Left cardiac atrium (tissue), 4 donors: ENCODE data around the gene KCNQ1OT1. TPM values are rescaled to one million over a fixed set of nuclear protein-coding genes. Genes with fewer than 3 reads are reported as not detected.

Experiments
- ATAC-seq, 2 donors: fragments of 200-7000 bp; cut with Tn5 transposase; one replicate each; pipeline ENCODE4 v1.9.1; 2020; ENCODE audit warnings: mild to moderate bottlenecking in 2 of 2, moderate library complexity in 2 of 2
- DNase-seq: peaks from one replicate; pipeline ENCODE4 v3.0.0-alpha.2; 2020
- intact Hi-C, 2 donors: fragments of 100-400 bp; cut with DNase I; formaldehyde crosslinking; loops; one replicate each; pipeline versions ENCODE4 v1.14.1 to v1.15.1; 2022 to 2023
- total RNA-seq, 2 donors: library from RNA; stranded (reverse); fragmentation: NEBNext Ultra II Directional; extraction: Animal tissue kit (Norgen Biotek cat#: 25700); gene quantifications; one replicate each; pipeline ENCODE4 v1.2.1, GENCODE V29; 2021
- donor health status: DM: no; HTN: yes; CAD: no.
- donor health status: DM: no; HTN: yes; CAD: no; lungs with severe emphysema.
- donor health status: DM: yes; HTN: yes; CAD: no.
- donor health status: Dilated cardiomyopathy.

Gene KCNQ1OT1
- total RNA-seq, 2 donors from 2014 or later, result 0.59 to 0.81 TPM

DNA sequence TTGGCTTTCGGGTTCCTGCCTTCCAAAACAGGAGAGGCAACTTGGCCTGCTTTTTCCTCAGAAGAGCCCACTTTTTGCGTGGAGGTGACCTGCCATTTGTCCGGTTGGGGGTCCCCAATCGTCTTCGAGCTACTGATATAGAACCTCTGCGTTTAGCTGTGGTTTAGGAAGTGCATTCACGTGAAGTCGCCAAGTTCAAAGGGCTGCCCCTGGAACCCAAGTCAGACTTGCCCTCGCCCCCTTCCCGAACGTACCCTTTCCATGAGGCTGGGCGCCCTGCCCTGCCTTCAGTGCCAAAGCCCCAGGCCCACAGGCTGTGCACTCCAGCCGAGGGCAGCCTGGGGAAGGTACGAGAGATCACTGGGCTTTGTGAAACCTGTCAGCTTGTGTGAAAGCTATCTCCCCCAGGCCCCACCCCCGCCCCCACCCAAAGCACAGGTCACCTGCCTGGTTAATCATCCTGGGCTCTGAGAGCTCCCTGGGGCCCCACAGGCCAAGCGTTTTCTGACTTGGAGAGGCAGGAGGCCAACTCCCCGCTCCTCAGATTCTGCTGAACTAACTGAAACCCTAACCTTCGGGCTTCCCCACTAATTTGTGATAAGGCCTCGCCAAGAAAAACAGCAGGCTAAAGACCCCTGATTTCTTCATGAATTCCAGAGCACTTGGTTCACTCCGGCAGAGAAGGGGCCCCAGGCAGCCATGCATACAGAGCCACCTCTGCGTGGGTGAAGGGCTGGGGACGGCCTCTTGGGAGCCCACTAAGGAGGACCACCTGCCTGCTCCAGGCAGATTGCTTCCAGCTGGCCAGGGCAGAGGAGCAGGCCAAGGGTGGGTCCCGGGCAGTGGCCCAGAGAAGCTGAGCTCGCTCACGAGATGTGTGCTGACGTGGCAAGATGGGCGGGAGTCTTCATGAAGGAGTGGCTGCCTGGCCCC is 25.8 kb upstream of the KCNQ1OT1 start:
- DNase-seq (peak; percentile 68), ATAC-seq (peak; percentile 41 to 77)
- intact Hi-C loops, result no loop called here

GRCh38 chr11:2724653-2725367 is 25.0 kb upstream of the KCNQ1OT1 start:
- DNase-seq (peak; percentile 54), ATAC-seq (peak; percentile 67 to 71)
- intact Hi-C loops, result no loop called here

- DNase-seq (no peak), ATAC-seq (no peak)
- intact Hi-C loops, result no loop called here
These were observed 24.3 kb upstream of the KCNQ1OT1 start for GRCh38 chr11:2724104-2724503.

- no peak for ATAC-seq
- no peak for DNase-seq
- intact Hi-C loops, result no loop called here
These were observed 23.2 kb upstream of the KCNQ1OT1 start for GRCh38 chr11:2722955-2723354.

- ATAC-seq (no peak), DNase-seq (no peak)
- intact Hi-C loops, result no loop called here
These were observed 21.6 kb upstream of the KCNQ1OT1 start for GRCh38 chr11:2721210-2721916.

GRCh38 chr11:2719831-2720590 is 20.2 kb upstream of the KCNQ1OT1 start:
- ATAC-seq (no peak), DNase-seq (no peak)
- intact Hi-C loops, result no loop called here

DNA sequence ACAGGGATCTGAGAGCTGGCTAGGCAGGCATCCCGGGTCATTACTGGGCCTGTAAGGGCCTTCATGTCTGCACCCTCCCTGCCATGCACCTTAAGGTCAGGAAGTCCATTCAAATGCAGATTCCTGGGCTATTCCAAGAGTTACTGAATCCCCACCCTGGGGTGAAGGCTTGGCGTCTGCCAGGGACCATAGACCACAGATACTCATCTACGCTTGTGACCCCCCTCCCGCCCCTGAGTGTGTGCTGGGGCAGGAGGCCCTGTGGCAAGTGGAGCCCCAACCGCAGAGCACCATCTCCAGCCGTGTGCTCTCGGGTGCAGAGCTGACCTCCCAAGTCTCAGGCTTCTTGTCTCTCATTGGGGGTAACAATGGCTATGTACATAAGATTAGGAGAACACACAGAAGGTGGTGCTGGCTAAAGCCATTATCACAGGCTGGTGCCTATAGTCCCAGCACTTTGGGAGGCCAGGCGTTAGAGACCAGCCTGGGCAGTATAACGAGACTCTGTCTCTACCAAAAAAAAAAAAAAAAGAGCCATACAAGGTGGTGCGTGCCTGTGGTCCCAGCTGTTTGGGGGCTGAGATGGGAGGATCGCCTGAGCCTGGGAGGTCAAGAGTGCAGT is 19.1 kb upstream of the KCNQ1OT1 start:
- intact Hi-C loops, result no loop called here
- ATAC-seq (no peak), DNase-seq (no peak)

GRCh38 chr11:2717561-2718325 is 17.9 kb upstream of the KCNQ1OT1 start:
- intact Hi-C loops, result no loop called here
- ATAC-seq, result no peak

GRCh38 chr11:2716376-2717095 is 16.7 kb upstream of the KCNQ1OT1 start:
- intact Hi-C loops, result no loop called here
- peak; percentile 34 to 73 for ATAC-seq
- DNase-seq, result no peak

More at GRCh38 chr11:2717561-2718325, 17.9 kb upstream of the KCNQ1OT1 start:
- DNase-seq, result no peak

GRCh38 chr11:2715716-2716350 is 16.0 kb upstream of the KCNQ1OT1 start:
- DNase-seq (no peak), ATAC-seq (no peak)
- intact Hi-C loops, result no loop called here

DNA sequence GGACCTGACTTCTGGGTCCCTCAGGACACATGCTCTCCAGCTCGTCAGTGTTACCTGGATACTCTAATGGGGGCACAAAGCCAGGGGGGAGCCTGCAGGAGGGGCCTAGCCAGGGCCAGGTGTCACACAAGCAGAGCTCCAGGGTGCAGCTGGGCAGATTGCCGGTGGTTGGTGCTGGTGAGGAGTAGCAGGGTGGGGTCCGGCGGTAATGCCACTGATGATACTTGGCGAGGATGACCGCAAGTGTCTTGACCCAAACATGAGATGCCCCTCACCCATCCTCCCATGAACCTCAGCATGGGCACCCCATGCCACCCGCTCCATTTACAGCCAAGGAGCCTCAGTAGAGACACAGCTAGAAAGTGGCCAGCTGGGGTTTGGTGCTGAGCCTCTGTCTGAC is 15.1 kb upstream of the KCNQ1OT1 start:
- DNase-seq (no peak), ATAC-seq (no peak)
- intact Hi-C loops, result no loop called here

- ATAC-seq (no peak), DNase-seq (no peak)
- intact Hi-C loops, result no loop called here
These were observed 14.6 kb upstream of the KCNQ1OT1 start for GRCh38 chr11:2714463-2714800.

- intact Hi-C loops, result no loop called here
- no peak for ATAC-seq
These were observed 14.1 kb upstream of the KCNQ1OT1 start for GRCh38 chr11:2713661-2714462.

DNA sequence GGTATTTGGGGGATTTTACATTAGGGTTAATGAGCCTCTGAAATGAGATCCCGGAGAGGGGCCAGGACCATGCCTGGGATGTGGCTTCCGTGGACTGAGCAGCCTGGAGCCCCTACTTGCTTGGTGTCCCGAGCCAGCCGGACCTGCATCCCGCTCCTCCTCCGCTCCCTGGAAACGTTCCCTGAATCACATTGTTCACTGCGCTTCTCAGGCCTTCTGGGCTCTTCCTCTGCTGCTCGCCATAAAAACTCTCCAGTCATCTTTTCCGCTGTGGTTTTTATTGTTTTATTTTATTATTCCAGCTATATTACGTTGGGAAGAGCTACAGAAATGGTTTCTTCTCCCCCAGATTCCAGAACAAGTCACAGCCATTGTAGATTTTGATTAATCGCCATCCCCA is 13.3 kb upstream of the KCNQ1OT1 start:
- intact Hi-C loops, result no loop called here
- ATAC-seq, result no peak
- no peak for DNase-seq

More at GRCh38 chr11:2713661-2714462, 14.1 kb upstream of the KCNQ1OT1 start:
- no peak for DNase-seq

DNA sequence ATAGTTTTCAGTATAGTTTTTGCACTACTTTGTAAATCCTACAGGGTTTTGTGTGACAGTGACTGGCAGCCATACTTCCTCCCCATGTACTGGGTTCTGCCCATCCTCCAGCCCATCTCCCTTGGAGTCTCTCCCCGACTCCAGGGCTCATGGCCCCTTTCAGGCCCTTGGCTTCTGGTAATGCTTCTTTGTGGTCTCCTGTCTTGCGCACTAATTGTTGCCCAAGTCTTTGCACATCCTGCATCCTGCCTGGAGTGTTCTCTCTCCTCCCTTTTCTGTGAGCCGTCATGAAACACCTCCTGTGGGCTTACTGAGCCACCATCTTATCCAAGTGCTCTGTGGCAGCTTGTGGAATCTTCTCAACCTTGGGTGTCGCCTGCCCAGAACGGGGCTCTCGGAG is 11.4 kb upstream of the KCNQ1OT1 start:
- ATAC-seq (no peak), DNase-seq (no peak)
- intact Hi-C loops, result no loop called here

GRCh38 chr11:2709429-2709828 is 9.6 kb upstream of the KCNQ1OT1 start:
- ATAC-seq, result peak; percentile 48 to 68
- intact Hi-C loops, result no loop called here
- no peak for DNase-seq
